DOHH2 (cell line): ENCODE measurements around the gene TTC7B.

Source experiments
- H3F3A ChIP-seq: fragments of 200-600 bp; sonication (generic), shearing (Covaris generic); 2 replicates; pipeline ENCODE4 v1.6.0; 2016; ENCODE audit warnings: antibody characterized with exemption, mild to moderate bottlenecking; ENCODE audit not compliant: control insufficient read depth, insufficient read depth
- H3K27ac ChIP-seq: fragments of 200-600 bp; sonication (generic); 2 replicates; pipeline ENCODE4 v1.5.1; 2014; ENCODE audit warnings: low read depth, mild to moderate bottlenecking, low read length, moderate library complexity
- H3K27me3 ChIP-seq: fragments of 200-600 bp; sonication (generic); 2 replicates; pipeline ENCODE4 v1.6.1; 2014; ENCODE audit warnings: mild to moderate bottlenecking, low read length, mixed read lengths; ENCODE audit not compliant: control insufficient read depth
- H3K36me3 ChIP-seq: fragments of 200-600 bp; sonication (generic); 2 replicates; pipeline ENCODE4 v1.6.1; 2014; ENCODE audit warnings: mild to moderate bottlenecking, low read length, moderate library complexity, mixed read lengths; ENCODE audit not compliant: control insufficient read depth
- H3K4me1 ChIP-seq: fragments of 200-600 bp; sonication (generic); 2 replicates; pipeline ENCODE4 v1.6.1; 2014; ENCODE audit warnings: mild to moderate bottlenecking, low read length, mixed read lengths; ENCODE audit not compliant: control insufficient read depth
- H3K4me2 ChIP-seq: fragments of 200-600 bp; sonication (generic); 2 replicates; pipeline ENCODE4 v1.6.0; 2014; ENCODE audit warnings: mild to moderate bottlenecking, low read length, moderate library complexity
- H3K4me3 ChIP-seq: fragments of 200-600 bp; sonication (generic); 2 replicates; pipeline ENCODE4 v1.5.1; 2014; ENCODE audit warnings: mild to moderate bottlenecking, low read length, mixed read lengths
- H3K79me2 ChIP-seq: fragments of 200-600 bp; sonication (generic); 2 replicates; pipeline ENCODE4 v1.6.1; 2014; ENCODE audit warnings: mild to moderate bottlenecking, low read length, mixed read lengths; ENCODE audit not compliant: control insufficient read depth
- H3K9me2 ChIP-seq: fragments of 200-600 bp; sonication (generic); replicated peaks from 2 replicates; pipeline ENCODE4 v1.6.1; 2014; ENCODE audit warnings: mild to moderate bottlenecking, low read length, mixed read lengths; ENCODE audit not compliant: control insufficient read depth
- H3K9me3 ChIP-seq: fragments of 200-600 bp; sonication (generic); 2 replicates; pipeline ENCODE4 v1.6.1; 2014; ENCODE audit warnings: antibody characterized with exemption, low read length, mixed read lengths; ENCODE audit not compliant: control insufficient read depth, insufficient read depth
- H4K20me1 ChIP-seq: fragments of 200-600 bp; sonication (generic); 2 replicates; pipeline ENCODE4 v1.6.0; 2014; ENCODE audit warnings: low read depth, mild to moderate bottlenecking, antibody characterized with exemption, low read length, moderate library complexity; ENCODE audit not compliant: control insufficient read depth, insufficient read depth
- EZH2phosphoT487 ChIP-seq: fragments of 200-600 bp; sonication (generic); IDR thresholded peaks from 2 replicates; pipeline ENCODE4 v1.6.1; 2017; ENCODE audit warnings: borderline replicate concordance, mild to moderate bottlenecking, antibody characterized with exemption, low read length, moderate library complexity, mixed read lengths
- TF ChIP-seq, protein P1 (sequence below): fragments of 200-600 bp; sonication (generic); IDR thresholded peaks from one replicate; pipeline ENCODE4 v1.5.1; 2014; ENCODE audit warnings: antibody characterized with exemption, mild to moderate bottlenecking, low read depth, low read length; ENCODE audit not compliant: poor library complexity, severe bottlenecking

The TTC7B gene

DNA sequence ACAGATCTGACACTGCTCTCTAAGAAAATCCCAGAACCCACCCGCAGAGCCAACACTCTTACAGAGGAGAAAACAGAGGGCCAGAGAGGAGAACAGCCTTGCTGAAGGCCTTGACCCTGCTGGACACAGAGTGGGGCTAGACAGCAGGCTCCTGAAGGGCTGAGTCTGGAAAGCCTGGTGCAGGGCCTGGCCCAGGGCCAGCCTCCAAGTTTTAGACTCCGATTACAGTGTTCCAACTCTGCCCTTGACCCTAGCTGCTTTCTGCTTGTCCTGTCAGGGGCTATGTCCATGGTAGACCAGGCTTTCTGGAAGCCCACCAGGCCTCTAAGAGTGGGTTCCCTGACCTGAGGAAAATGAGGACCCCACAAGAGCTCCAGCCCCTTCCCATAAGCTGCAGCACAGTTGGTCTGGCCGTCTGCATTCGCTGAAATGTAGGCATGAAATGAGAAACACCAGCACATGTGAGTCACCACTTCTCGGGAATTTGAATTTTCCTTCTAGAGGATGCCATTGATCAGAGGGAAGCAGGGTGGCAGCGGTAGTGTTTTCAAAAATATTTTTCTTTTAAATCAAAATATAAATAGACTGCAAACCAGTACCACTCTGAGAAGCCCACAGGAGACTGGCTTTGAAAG lies 265.0 kb downstream of the TTC7B start:
- Histone ChIP-seq H3K27me3 (no peaks in the 10 kb centered on the region), H3K9me3 (no peaks in the 10 kb centered on the region), H3K4me2 (no peak overlapping the region), H3K27ac (no peak overlapping the region), H3K4me1 (no peaks in the 10 kb centered on the region), H4K20me1 (no peaks in the 10 kb centered on the region), H3K9me2 (no peaks in the 10 kb centered on the region), H3K36me3 (no peaks in the 10 kb centered on the region), H3F3A (no peaks in the 10 kb centered on the region), H3K79me2 (no peaks in the 10 kb centered on the region), H3K4me3 (no peak overlapping the region)
- TF ChIP-seq, protein P1, sequence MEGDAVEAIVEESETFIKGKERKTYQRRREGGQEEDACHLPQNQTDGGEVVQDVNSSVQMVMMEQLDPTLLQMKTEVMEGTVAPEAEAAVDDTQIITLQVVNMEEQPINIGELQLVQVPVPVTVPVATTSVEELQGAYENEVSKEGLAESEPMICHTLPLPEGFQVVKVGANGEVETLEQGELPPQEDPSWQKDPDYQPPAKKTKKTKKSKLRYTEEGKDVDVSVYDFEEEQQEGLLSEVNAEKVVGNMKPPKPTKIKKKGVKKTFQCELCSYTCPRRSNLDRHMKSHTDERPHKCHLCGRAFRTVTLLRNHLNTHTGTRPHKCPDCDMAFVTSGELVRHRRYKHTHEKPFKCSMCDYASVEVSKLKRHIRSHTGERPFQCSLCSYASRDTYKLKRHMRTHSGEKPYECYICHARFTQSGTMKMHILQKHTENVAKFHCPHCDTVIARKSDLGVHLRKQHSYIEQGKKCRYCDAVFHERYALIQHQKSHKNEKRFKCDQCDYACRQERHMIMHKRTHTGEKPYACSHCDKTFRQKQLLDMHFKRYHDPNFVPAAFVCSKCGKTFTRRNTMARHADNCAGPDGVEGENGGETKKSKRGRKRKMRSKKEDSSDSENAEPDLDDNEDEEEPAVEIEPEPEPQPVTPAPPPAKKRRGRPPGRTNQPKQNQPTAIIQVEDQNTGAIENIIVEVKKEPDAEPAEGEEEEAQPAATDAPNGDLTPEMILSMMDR, result no peak
- TF ChIP-seq EZH2phosphoT487, result no peak

DNA sequence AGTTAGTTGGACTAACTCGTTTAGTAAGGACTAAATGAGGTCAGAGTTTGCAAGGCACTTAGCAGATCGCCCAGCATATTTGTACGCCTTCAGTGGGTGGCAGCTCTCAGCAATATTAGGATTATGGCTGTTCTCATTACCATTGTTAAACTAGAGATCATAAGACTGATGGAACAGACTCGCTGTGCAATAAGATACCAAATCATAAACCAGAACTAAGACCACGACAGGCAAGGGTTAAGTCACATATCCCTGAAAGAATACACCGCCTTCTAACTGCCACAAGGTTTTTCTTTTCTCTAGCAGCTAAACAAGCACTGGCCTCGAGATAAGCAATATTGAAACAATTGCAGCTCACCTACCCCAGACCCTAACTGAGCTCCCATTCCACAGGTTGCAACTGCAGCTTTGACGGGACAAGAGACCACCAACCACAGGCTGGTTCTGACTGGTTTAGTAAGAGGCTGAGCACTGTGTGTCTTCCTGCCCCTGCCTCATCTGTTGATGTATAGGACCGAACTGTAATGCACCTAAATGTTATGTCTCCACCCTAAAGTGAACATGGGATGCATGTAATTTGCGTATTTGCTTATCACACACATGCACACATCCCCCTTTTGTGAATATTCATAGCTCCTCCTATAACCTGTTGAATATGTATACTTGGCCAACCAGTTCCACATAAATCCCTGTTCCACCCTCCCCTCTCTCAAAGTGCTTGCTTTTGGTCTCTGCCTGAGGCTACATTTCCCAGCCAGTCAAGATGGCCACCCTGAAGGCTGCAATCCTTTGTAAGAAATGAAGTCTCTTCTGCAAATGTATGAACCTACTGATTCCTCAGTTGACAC lies 266.2 kb downstream of the TTC7B start:
- Histone ChIP-seq H3K36me3 (no peaks in the 10 kb centered on the region), H3K4me2 (no peak overlapping the region), H3K9me3 (no peaks in the 10 kb centered on the region), H3K9me2 (no peaks in the 10 kb centered on the region), H3K4me1 (no peaks in the 10 kb centered on the region), H4K20me1 (no peaks in the 10 kb centered on the region), H3K27ac (no peak overlapping the region), H3K27me3 (no peaks in the 10 kb centered on the region), H3K79me2 (no peaks in the 10 kb centered on the region), H3F3A (no peaks in the 10 kb centered on the region), H3K4me3 (no peak overlapping the region)
- TF ChIP-seq EZH2phosphoT487, result no peak
- TF ChIP-seq, protein P1, result no peak

DNA sequence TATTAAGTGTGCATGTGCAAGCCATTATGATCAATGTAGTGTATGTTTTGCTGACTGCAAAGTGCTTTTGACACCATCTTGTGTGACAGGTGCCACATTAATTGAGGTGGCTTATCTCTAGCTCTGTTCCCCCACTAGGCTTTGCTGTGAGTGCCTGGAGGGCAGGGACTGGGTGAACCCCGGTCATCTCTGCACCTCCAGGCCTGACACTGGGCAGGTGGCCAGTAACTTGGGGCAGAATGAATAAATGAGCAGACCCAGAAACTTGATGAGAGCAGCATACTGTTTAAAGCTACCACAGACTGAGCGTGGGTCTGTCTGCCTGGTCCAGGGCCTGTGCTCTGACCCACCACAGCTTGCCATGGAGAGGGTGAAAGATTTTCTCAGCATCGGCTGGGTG lies 267.8 kb downstream of the TTC7B start:
- no peak overlapping the region for H3K4me2 ChIP-seq
- no peaks in the 10 kb centered on the region for H3K36me3 ChIP-seq
- TF ChIP-seq, protein P1, result no peak
- no peak for TF ChIP-seq EZH2phosphoT487
- H3K9me2 ChIP-seq, result no peaks in the 10 kb centered on the region
- no peaks in the 10 kb centered on the region for H3K79me2 ChIP-seq
- H3K9me3 ChIP-seq, result no peaks in the 10 kb centered on the region
- no peaks in the 10 kb centered on the region for H3K27me3 ChIP-seq
- no peaks in the 10 kb centered on the region for H3F3A ChIP-seq
- no peak overlapping the region for H3K27ac ChIP-seq
- no peak overlapping the region for H3K4me3 ChIP-seq
- H3K4me1 ChIP-seq, result no peaks in the 10 kb centered on the region
- no peaks in the 10 kb centered on the region for H4K20me1 ChIP-seq
